ENCODE results near the gene CFAP97D1.

CFAP97D1 gene

GRCh38 chr17:43736389-43736788, 43.8 kb upstream of the CFAP97D1 start:
- no peaks in the 10 kb centered on the region; the same call in 1 of the 2 replicates for H3K27me3 ChIP-seq (ENCODE audit: insufficient read depth, low read depth)
- H3K4me3 ChIP-seq (IDR thresholded peaks at IDR 0.05; ENCODE audit: insufficient read depth, low read depth, low read length): no peak overlapping the region
- H3K79me2 ChIP-seq (ENCODE audit: insufficient read depth, low read depth): no peaks in the 10 kb centered on the region
- no peaks in the 10 kb centered on the region for H3K4me1 ChIP-seq (ENCODE audit: low read depth, poor library complexity, severe bottlenecking)
- no peaks in the 10 kb centered on the region for H4K20me1 ChIP-seq (ENCODE audit: insufficient read depth)
- no peak for TF ChIP-seq CTCF (conservative IDR thresholded peaks at IDR 0.05; ENCODE audit: low read depth, low read length)
- H3K9ac ChIP-seq: no peak overlapping the region
- H3K36me3 ChIP-seq (ENCODE audit: insufficient read depth): no peaks in the 10 kb centered on the region
- no peak overlapping the region for H2AFZ ChIP-seq (ENCODE audit: low read depth)
- H3K4me2 ChIP-seq: no peak overlapping the region
- H3K27ac ChIP-seq: no peak overlapping the region

- no peak overlapping the region for H3K4me2 ChIP-seq
- H3K4me1 ChIP-seq (ENCODE audit: low read depth, poor library complexity, severe bottlenecking): no peaks in the 10 kb centered on the region
- H3K4me3 ChIP-seq (IDR thresholded peaks at IDR 0.05; ENCODE audit: insufficient read depth, low read depth, low read length): no peak overlapping the region
- H2AFZ ChIP-seq (ENCODE audit: low read depth): no peak overlapping the region
- H3K27ac ChIP-seq: no peak overlapping the region
- no peaks in the 10 kb centered on the region; the same call in 1 of the 2 replicates for H3K27me3 ChIP-seq (ENCODE audit: insufficient read depth, low read depth)
- no peaks in the 10 kb centered on the region for H3K36me3 ChIP-seq (ENCODE audit: insufficient read depth)
- H3K9ac ChIP-seq: no peak overlapping the region
- no peak for TF ChIP-seq CTCF (conservative IDR thresholded peaks at IDR 0.05; ENCODE audit: low read depth, low read length)
- H4K20me1 ChIP-seq (ENCODE audit: insufficient read depth): no peaks in the 10 kb centered on the region
- H3K79me2 ChIP-seq (ENCODE audit: insufficient read depth, low read depth): no peaks in the 10 kb centered on the region
These were observed 42.5 kb upstream of the CFAP97D1 start for GRCh38 chr17:43737722-43738121.

GRCh38 chr17:43740541-43740940, 39.7 kb upstream of the CFAP97D1 start:
- no peak overlapping the region for H3K9ac ChIP-seq
- H3K4me1 ChIP-seq (ENCODE audit: low read depth, poor library complexity, severe bottlenecking): no peaks in the 10 kb centered on the region
- H4K20me1 ChIP-seq (ENCODE audit: insufficient read depth): no peaks in the 10 kb centered on the region
- no peaks in the 10 kb centered on the region for H3K79me2 ChIP-seq (ENCODE audit: insufficient read depth, low read depth)
- no peak overlapping the region for H3K4me2 ChIP-seq
- no peak for TF ChIP-seq CTCF (conservative IDR thresholded peaks at IDR 0.05; ENCODE audit: low read depth, low read length)
- H3K4me3 ChIP-seq (IDR thresholded peaks at IDR 0.05; ENCODE audit: insufficient read depth, low read depth, low read length): no peak overlapping the region
- peaks cover 14% of the 10 kb centered on the region; the same call in 1 of the 2 replicates for H3K27me3 ChIP-seq (ENCODE audit: insufficient read depth, low read depth)
- no peak overlapping the region for H3K27ac ChIP-seq
- H2AFZ ChIP-seq (ENCODE audit: low read depth): no peak overlapping the region
- H3K36me3 ChIP-seq (ENCODE audit: insufficient read depth): no peaks in the 10 kb centered on the region

- no peak for TF ChIP-seq CTCF (conservative IDR thresholded peaks at IDR 0.05; ENCODE audit: low read depth, low read length)
- Histone ChIP-seq H3K36me3 (ENCODE audit: insufficient read depth) (no peaks in the 10 kb centered on the region), H3K27me3 (ENCODE audit: insufficient read depth, low read depth) (peaks cover 21% of the 10 kb centered on the region; the same call in 1 of the 2 replicates), H3K79me2 (ENCODE audit: insufficient read depth, low read depth) (no peaks in the 10 kb centered on the region), H2AFZ (ENCODE audit: low read depth) (no peak overlapping the region), H3K4me1 (ENCODE audit: low read depth, poor library complexity, severe bottlenecking) (no peaks in the 10 kb centered on the region), H3K4me3 (IDR thresholded peaks at IDR 0.05; ENCODE audit: insufficient read depth, low read depth, low read length) (no peak overlapping the region), H3K9ac (no peak overlapping the region), H3K4me2 (no peak overlapping the region), H3K27ac (no peak overlapping the region), H4K20me1 (ENCODE audit: insufficient read depth) (no peaks in the 10 kb centered on the region)
These were observed 38.6 kb upstream of the CFAP97D1 start for GRCh38 chr17:43741636-43742035.
